ENCODE measurements around the gene MRPL48. TPM values are rescaled to one million over a fixed set of nuclear protein-coding genes. Genes with fewer than 3 reads are reported as not detected.

MRPL48 gene
- total and polyA plus RNA-seq, 4 donors: 12.6 to 34.1 (median 20.0) TPM

- Histone ChIP-seq H3K4me1 (ENCODE audit: control insufficient read depth in 4 of 4, insufficient read depth in 4 of 4, low read length in 3 of 4) (no peaks in the 10 kb centered on the region), H3K4me3 (ENCODE audit: low read depth in 1 of 3, low read length in 3 of 3) (no peak overlapping the region), H3K9me3 (ENCODE audit: control insufficient read depth in 4 of 4, low read length in 3 of 4) (no peaks in the 10 kb centered on the region), H3K27ac (ENCODE audit: low read depth in 1 of 2, low read length in 2 of 2) (no peak overlapping the region), H3K36me3 (ENCODE audit: control insufficient read depth in 4 of 4, insufficient read depth in 3 of 4, low read depth in 1 of 4, low read length in 3 of 4) (peaks cover 2 to 15% (median 11%) of the 10 kb centered on the region in 4 donors), H3K27me3 (ENCODE audit: control insufficient read depth in 4 of 4, insufficient read depth in 4 of 4, low read length in 3 of 4) (no peaks in the 10 kb centered on the region), H3K9ac (ENCODE audit: low read depth in 1 of 2, low read length in 2 of 2) (no peak overlapping the region)
- TF ChIP-seq YY1 (IDR thresholded peaks at IDR 0.05) (no peak), TAF1 (conservative IDR thresholded peaks at IDR 0.05) (no peak), FOXA1 (IDR thresholded peaks at IDR 0.05) (no peak), HNF4A (conservative IDR thresholded peaks at IDR 0.05) (no peak), RAD21 (IDR thresholded peaks at IDR 0.05) (no peak), ATF3 (IDR thresholded peaks at IDR 0.05) (no peak), REST (IDR thresholded peaks at IDR 0.05) (no peak), HNF4G (IDR thresholded peaks at IDR 0.05) (no peak), CTCF (IDR thresholded peaks at IDR 0.05; ENCODE audit: low read depth, low read length, missing input control) (no peak), NR2F2 (IDR thresholded peaks at IDR 0.05) (no peak), JUND (IDR thresholded peaks at IDR 0.05) (no peak), FOXA2 (IDR thresholded peaks at IDR 0.05) (no peak), EGR1 (IDR thresholded peaks at IDR 0.05; ENCODE audit: low read depth in 2 of 2) (no peak), SP1 (IDR thresholded peaks at IDR 0.05) (no peak), RXRA (IDR thresholded peaks at IDR 0.05) (no peak)
- DNase-seq (ENCODE audit: low spot score): no peak
- 94% methylated on average over 2 of the region's 2 CpGs for whole genome bisulfite sequencing
Measured at GRCh38 chr11:73859671-73860070, 72.0 kb downstream of the MRPL48 start.

- Histone ChIP-seq H3K36me3 (ENCODE audit: control insufficient read depth in 4 of 4, insufficient read depth in 3 of 4, low read depth in 1 of 4, low read length in 3 of 4) (peaks cover 2 to 15% (median 9%) of the 10 kb centered on the region in 4 donors), H3K4me3 (ENCODE audit: low read depth in 1 of 3, low read length in 3 of 3) (no peak overlapping the region), H3K27me3 (ENCODE audit: control insufficient read depth in 4 of 4, insufficient read depth in 4 of 4, low read length in 3 of 4) (no peaks in the 10 kb centered on the region), H3K4me1 (ENCODE audit: control insufficient read depth in 4 of 4, insufficient read depth in 4 of 4, low read length in 3 of 4) (no peaks in the 10 kb centered on the region), H3K27ac (ENCODE audit: low read depth in 1 of 2, low read length in 2 of 2) (no peak overlapping the region), H3K9me3 (ENCODE audit: control insufficient read depth in 4 of 4, low read length in 3 of 4) (no peaks in the 10 kb centered on the region), H3K9ac (ENCODE audit: low read depth in 1 of 2, low read length in 2 of 2) (no peak overlapping the region)
- 77% methylated on average over 2 of the region's 2 CpGs for WGBS
- DNase-seq (ENCODE audit: low spot score): no peak
- TF ChIP-seq RXRA (IDR thresholded peaks at IDR 0.05) (no peak), JUND (IDR thresholded peaks at IDR 0.05) (no peak), REST (IDR thresholded peaks at IDR 0.05) (no peak), ATF3 (IDR thresholded peaks at IDR 0.05) (no peak)
Measured at GRCh38 chr11:73860202-73860601, 72.5 kb downstream of the MRPL48 start.
